ENCODE results near the gene IFIT1. TPM values are rescaled to one million over a fixed set of nuclear protein-coding genes. Genes with fewer than 3 reads are reported as not detected.
"Not testable (repeated sequence)": the region's sequence is repeated elsewhere in the genome, so short reads cannot be mapped to it uniquely, and the experiment has no call there.

IFIT1 gene
- polyA plus RNA-seq, 4 donors, result 14.5 to 20.7 (median 17.6) TPM

DNA sequence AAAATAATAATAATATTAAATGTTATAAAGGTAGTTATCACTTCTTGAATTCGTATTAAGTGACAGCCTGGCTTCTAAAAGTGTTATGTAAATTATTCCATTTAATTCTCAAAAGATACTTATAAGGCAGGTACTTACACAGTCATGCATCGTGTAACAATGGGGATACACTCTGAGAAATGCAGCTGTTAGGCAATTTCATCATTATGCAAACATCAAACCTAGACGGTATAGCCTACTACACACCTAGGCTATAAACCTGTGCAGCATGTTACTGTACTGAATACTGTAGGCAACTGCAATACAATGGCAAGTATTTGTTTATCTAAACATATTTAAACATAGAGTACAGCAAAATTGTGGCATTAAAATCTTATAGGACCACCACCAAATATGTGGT is 1.5 kb downstream of the IFIT1 start:
- DNase-seq (ENCODE audit: low read depth in 4 of 4, low spot score in 2 of 4), result no peak

DNA sequence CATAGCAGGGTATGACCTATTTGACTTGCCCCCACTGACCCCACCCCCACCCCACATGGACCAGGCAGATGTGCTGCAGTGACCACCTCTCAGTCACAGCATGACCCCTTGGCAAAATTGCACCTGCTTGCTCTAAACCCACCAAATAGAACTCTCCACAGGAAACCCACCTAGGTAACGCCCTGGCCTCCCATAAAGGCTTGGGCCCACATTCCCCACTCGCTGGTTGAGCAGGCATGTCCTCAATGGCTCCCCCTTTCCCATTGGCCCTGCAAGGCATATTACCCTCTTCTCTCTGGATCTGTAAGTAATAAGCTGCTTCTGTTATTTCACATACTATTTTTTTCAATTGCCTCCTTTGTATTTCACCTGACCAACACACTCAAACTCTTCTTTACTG is 2.7 kb downstream of the IFIT1 start:
- DNase-seq (ENCODE audit: low read depth in 4 of 4, low spot score in 2 of 4), result no peak

DNA sequence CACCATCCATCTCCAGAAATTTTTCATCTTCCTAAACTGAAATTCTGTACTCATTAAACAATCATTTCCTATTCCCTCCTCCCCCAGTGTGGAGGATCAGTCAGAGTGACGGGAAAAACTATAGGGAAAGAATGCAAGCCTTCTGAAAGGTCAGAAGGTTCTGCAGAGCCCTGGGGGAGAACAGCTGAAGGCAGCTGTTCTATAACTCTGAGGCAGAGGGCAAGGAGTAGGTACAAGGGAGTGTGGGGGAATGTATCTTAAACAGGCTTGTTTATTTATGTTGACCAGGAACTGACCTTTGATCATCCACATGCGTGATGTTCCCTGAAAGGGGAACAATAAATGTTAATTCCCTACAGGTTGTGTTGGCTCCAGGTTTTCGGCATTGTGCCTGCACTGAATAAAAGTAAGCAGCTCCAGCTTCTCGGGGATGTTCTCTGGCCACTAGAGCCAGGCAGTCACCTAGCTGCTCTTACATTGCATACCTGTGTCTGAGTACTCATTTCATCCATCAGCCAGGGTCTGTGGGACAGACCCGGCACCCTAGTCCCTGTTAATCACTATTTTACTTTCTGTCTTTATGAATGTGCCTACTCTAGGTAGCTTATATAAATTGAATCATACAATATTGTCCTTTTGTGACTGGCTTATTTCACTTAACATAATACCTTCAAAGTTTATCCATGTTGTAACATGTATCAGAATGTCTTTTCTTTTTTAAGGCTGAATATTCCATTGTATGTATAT is 5.8 kb downstream of the IFIT1 start:
- DNase-seq (ENCODE audit: low read depth in 4 of 4, low spot score in 2 of 4), result no peak

DNA sequence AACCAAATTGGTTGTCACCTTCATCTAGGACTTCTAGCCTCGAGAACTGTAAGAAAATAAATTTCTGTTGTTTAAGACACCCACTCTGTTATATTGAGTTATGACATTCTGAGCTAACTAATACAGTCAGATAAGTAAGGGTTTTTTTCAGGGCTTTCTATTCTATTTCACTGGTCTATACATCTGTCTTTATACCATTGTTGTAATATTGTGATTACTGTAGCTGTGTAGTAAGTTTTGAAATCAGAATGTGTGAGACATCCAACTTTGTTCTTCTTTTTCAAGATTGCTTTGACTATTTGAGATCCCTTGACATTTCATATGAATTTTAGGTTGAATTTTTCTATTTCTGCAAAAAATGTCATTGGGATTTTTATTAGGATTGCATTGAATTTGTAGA is 7.5 kb downstream of the IFIT1 start:
- no peak for DNase-seq (ENCODE audit: low read depth in 4 of 4, low spot score in 2 of 4)

DNA sequence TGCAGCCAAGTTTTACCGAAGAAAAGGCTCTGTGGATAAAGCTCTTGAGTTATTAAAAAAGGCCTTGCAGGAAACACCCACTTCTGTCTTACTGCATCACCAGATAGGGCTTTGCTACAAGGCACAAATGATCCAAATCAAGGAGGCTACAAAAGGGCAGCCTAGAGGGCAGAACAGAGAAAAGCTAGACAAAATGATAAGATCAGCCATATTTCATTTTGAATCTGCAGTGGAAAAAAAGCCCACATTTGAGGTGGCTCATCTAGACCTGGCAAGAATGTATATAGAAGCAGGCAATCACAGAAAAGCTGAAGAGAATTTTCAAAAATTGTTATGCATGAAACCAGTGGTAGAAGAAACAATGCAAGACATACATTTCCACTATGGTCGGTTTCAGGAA is 10.6 kb downstream of the IFIT1 start:
- no peak for DNase-seq (ENCODE audit: low read depth in 4 of 4, low spot score in 2 of 4)

- DNase-seq (ENCODE audit: low read depth in 4 of 4, low spot score in 2 of 4), result no peak
Measured at GRCh38 chr10:89404104-89405047, 12.0 kb downstream of the IFIT1 start.

DNA sequence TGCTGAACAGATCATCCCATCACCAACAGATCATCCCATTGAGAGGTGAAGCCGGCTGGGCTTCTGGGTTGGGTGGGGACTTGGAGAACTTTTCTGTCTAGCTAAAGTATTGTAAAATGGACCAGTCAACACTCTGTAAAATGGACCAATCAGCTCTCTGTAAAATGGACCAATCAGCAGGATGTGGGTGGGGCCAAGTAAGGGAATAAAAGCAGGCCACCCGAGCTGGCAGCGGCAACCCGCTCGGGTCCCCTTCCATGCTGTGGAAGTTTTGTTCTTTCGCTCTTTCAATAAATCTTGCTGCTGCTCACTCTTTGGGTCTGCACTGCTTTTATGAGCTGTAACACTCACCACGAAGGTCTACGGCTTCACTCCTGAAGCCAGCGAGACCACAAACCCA is 13.8 kb downstream of the IFIT1 start:
- not testable (repeated sequence) for DNase-seq (ENCODE audit: low read depth in 4 of 4, low spot score in 2 of 4)

- not testable (repeated sequence) for DNase-seq (ENCODE audit: low read depth in 4 of 4, low spot score in 2 of 4)
Measured at GRCh38 chr10:89407792-89408191, 15.4 kb downstream of the IFIT1 start.

DNA sequence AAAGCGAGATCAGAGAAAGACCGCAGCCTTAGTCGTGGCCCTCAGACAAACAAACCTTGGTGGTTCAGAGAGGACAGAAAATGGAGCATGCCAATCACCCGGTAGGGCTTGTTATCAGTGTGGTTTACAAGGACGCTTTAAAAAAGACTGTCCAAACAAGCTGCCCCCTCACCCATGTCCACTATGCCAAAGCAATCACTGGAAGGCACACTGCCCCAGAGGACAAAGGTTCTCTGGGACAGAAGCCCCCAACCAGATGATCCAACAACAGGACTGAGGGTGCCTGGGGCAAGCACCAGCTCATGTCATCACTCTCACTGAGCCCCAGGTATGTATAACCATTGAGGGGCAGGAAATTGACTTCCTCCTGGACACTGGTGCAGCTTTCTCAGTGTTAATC is 16.9 kb downstream of the IFIT1 start:
- DNase-seq (ENCODE audit: low read depth in 4 of 4, low spot score in 2 of 4), result not testable (repeated sequence)

- DNase-seq (ENCODE audit: low read depth in 4 of 4, low spot score in 2 of 4), result not testable (repeated sequence)
Measured at GRCh38 chr10:89410551-89410950, 18.1 kb downstream of the IFIT1 start.

GRCh38 chr10:89411135-89411534 is 18.7 kb downstream of the IFIT1 start:
- not testable (repeated sequence) for DNase-seq (ENCODE audit: low read depth in 4 of 4, low spot score in 2 of 4)

DNA sequence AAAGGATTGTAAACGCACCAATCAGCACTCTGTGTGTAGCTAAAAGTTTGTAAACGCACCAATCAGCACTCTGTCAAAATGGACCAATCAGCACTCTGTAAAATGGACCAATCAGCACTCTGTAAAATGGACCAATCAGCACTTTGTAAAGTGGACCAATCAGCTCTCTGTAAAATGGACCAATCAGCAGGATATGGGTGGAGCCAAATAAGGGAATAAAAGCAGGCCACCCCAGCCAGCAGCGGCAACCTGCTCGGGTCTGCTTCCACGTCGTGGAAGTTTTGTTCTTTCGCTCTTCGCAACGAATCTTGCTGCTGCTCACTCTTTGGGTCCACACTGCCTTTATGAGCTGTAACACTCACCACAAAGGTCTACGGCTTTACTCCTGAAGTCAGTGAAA is 19.9 kb downstream of the IFIT1 start:
- DNase-seq (ENCODE audit: low read depth in 4 of 4, low spot score in 2 of 4), result not testable (repeated sequence)

DNA sequence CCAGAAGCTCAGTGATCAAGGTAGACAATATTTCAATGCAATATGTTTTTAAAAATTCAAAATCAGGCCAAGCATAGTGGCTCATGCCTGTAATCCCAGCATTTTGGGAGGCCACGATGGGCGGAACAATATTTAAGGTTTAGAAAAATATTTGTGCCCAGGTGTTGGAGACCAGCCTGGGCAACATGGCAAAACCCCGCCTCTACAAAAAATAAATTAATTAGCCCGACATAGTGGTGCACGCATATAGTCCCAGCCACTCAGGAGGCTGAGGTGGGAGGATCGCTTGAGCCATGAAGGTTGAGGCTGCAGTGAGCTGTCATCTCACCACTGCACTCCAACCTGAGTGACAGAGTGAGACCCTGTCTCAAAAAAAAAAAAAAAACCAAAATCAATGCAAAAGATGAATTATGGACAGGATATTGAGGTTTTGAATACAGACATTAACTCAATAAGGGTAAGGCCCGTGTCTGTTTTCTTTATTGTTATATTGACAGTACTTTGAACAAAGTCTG is 21.0 kb downstream of the IFIT1 start:
- no peak for DNase-seq (ENCODE audit: low read depth in 4 of 4, low spot score in 2 of 4)

GRCh38 chr10:89414146-89414878 is 21.9 kb downstream of the IFIT1 start, which contains the start of gene IFIT5:
IFIT5 (plus strand) TSS chr10:89414568; CDS start chr10:89414799, 231 bp downstream.
- DNase-seq (ENCODE audit: low read depth in 4 of 4, low spot score in 2 of 4), result peak; percentile 74 to 92 (median 82)

DNA sequence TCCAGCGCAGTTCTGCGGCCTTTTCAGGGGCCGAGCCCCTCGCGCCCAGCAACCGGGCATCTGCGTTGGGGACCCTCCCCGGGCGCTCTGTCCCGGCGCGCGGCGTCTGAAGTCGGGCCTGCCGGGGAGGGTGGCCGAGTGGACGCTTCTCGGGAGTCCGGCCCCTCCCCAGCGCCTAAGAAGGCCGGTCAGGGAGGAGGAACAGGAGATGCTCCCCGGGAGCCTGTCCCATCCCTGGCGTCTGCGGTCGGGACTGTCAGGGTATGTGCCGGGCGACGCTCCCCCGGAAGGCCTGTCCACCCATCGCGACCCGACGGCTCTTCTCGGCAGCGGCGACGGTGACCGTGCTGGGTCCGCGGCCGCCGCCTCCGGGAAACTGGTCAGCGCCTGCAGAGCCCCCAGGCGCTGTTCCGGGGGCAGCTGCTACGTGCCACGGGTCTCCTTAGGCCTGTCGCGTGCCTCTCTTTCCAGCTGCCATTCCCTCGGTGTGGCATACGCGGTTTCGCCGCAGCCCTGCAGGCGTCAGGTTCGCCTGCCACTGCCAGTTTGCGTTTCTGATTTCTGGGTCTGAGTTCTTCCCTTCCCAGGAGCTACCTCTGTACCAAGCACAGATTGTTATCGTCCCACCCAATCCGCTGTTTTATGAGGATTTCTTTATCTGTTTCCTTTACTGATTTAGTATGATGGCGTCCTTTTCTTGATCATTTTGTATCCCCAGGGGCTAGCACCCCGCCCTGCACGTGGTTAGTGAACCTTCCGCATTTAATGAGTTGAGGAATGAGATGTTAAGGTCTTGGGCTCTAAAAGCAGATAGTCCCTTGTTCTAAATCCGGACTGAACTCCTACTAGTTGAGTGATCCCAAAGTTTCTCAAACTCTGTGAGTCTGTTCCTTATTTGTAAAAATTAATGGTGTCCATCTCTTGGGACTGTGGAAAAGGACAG is 22.7 kb downstream of the IFIT1 start:
- peak in 3 of 4 donors; percentile 51 to 87 (median 67) for DNase-seq (ENCODE audit: low read depth in 4 of 4, low spot score in 2 of 4)

GRCh38 chr10:89416465-89416864 is 24.0 kb downstream of the IFIT1 start:
- no peak for DNase-seq (ENCODE audit: low read depth in 4 of 4, low spot score in 2 of 4)

- no peak for DNase-seq (ENCODE audit: low read depth in 4 of 4, low spot score in 2 of 4)
Measured at GRCh38 chr10:89419548-89419947, 27.1 kb downstream of the IFIT1 start.

GRCh38 chr10:89421018-89421476 is 28.6 kb downstream of the IFIT1 start:
- DNase-seq (ENCODE audit: low read depth in 4 of 4, low spot score in 2 of 4), result no peak

GRCh38 chr10:89425000-89425399 is 32.6 kb downstream of the IFIT1 start:
- DNase-seq (ENCODE audit: low read depth in 4 of 4, low spot score in 2 of 4), result no peak
